Liver (tissue), 9 donors: ENCODE measurements around the gene NLRC5. TPM values are rescaled to one million over a fixed set of nuclear protein-coding genes. Genes with fewer than 3 reads are reported as not detected.
"Not testable (repeated sequence)": the region's sequence is repeated elsewhere in the genome, so short reads cannot be mapped to it uniquely, and the experiment has no call there.

Experiments used
- DNase-seq: peaks from one replicate; pipeline ENCODE4 v3.0.0-alpha.2; 2017; ENCODE audit warnings: low spot score
- H3K27ac ChIP-seq, 2 donors: one replicate each; pipeline ENCODE4 v1.7.0; 2013; ENCODE audit warnings: inconsistent platforms in 2 of 2, low read length in 2 of 2, control low read depth in 1 of 2, low read depth in 1 of 2, mild to moderate bottlenecking in 1 of 2
- H3K27me3 ChIP-seq, 4 donors: one replicate each; pipeline versions ENCODE4 v1.6.1 to v1.7.0; 2013; ENCODE audit warnings: low read length in 3 of 4, inconsistent platforms in 1 of 4, mild to moderate bottlenecking in 1 of 4, moderate library complexity in 1 of 4; ENCODE audit not compliant: control insufficient read depth in 4 of 4, insufficient read depth in 4 of 4
- H3K36me3 ChIP-seq, 4 donors: one replicate each; pipeline versions ENCODE4 v1.6.1 to v1.7.0; 2013; ENCODE audit warnings: low read length in 3 of 4, mild to moderate bottlenecking in 3 of 4, low read depth in 1 of 4, moderate library complexity in 1 of 4; ENCODE audit not compliant: control insufficient read depth in 4 of 4, insufficient read depth in 3 of 4
- H3K4me1 ChIP-seq, 4 donors: one replicate each; pipeline versions ENCODE4 v1.6.1 to v1.7.0; 2013; ENCODE audit warnings: low read length in 3 of 4, mild to moderate bottlenecking in 3 of 4, moderate library complexity in 1 of 4; ENCODE audit not compliant: control insufficient read depth in 4 of 4, insufficient read depth in 4 of 4
- H3K4me3 ChIP-seq, 3 donors: one replicate each; pipeline versions ENCODE4 v1.6.1 to v1.7.0; 2013; ENCODE audit warnings: low read length in 3 of 3, control low read depth in 1 of 3, low read depth in 1 of 3, mild to moderate bottlenecking in 1 of 3
- H3K9ac ChIP-seq, 2 donors: one replicate each; pipeline ENCODE4 v1.7.0; 2013; ENCODE audit warnings: low read length in 2 of 2, mild to moderate bottlenecking in 2 of 2, moderate library complexity in 2 of 2, control low read depth in 1 of 2, low read depth in 1 of 2
- H3K9me3 ChIP-seq, 4 donors: one replicate each; pipeline versions ENCODE4 v1.6.1 to v1.7.0; 2013; ENCODE audit warnings: low read length in 3 of 4; ENCODE audit not compliant: control insufficient read depth in 4 of 4
- EGR1 ChIP-seq, 2 donors: IDR thresholded peaks; 2 replicates each; pipeline ENCODE4 v1.6.1; 2016 to 2018; ENCODE audit warnings: antibody characterized with exemption in 2 of 2, low read depth in 2 of 2
- FOXA1 ChIP-seq: IDR thresholded peaks from 2 replicates; pipeline ENCODE4 v1.6.1; 2016; ENCODE audit warnings: antibody characterized with exemption
- FOXA2 ChIP-seq: IDR thresholded peaks from 2 replicates; pipeline ENCODE4 v1.6.1; 2016; ENCODE audit warnings: antibody characterized with exemption
- GABPA ChIP-seq, 2 donors: IDR thresholded peaks in 1 of 2; conservative IDR thresholded peaks in 1 of 2; 2 replicates each; pipeline ENCODE4 v1.6.1; 2016; ENCODE audit warnings: antibody characterized with exemption in 2 of 2, mild to moderate bottlenecking in 1 of 2, moderate library complexity in 1 of 2
- HNF4A ChIP-seq, 2 donors: conservative IDR thresholded peaks; 2 replicates each; pipeline ENCODE4 v1.6.1; 2016; ENCODE audit warnings: antibody characterized with exemption in 2 of 2, mild to moderate bottlenecking in 2 of 2
- HNF4G ChIP-seq: IDR thresholded peaks from 2 replicates; pipeline ENCODE4 v1.6.1; 2016; ENCODE audit warnings: antibody characterized with exemption
- RAD21 ChIP-seq, 2 donors: IDR thresholded peaks; 2 replicates each; pipeline ENCODE4 v1.6.1; 2016; ENCODE audit warnings: antibody characterized with exemption in 2 of 2, mild to moderate bottlenecking in 2 of 2
- RXRA ChIP-seq, 2 donors: IDR thresholded peaks; 2 replicates each; pipeline ENCODE4 v1.6.1; 2017 to 2018; ENCODE audit warnings: antibody characterized with exemption in 2 of 2, mild to moderate bottlenecking in 1 of 2
- SP1 ChIP-seq: IDR thresholded peaks from 2 replicates; pipeline ENCODE4 v1.6.1; 2018; ENCODE audit warnings: antibody characterized with exemption, mild to moderate bottlenecking
- TAF1 ChIP-seq: conservative IDR thresholded peaks from 2 replicates; pipeline ENCODE4 v1.6.1; 2016; ENCODE audit warnings: antibody characterized with exemption, mild to moderate bottlenecking
- YY1 ChIP-seq: IDR thresholded peaks from 2 replicates; pipeline ENCODE4 v1.6.1; 2016; ENCODE audit warnings: antibody characterized with exemption, mild to moderate bottlenecking
- WGBS: extraction: QIAGEN DNeasy Blood & Tissue Kit; methylation state at CpG from one replicate; pipeline ENCODE4 v1.1.7; 2013; 5-methylcytosine and 5-hydroxymethylcytosine counted together
- polyA plus RNA-seq, 2 donors: library from polyadenylated mRNA; stranded (reverse) in 1 of 2; unstranded in 1 of 2; fragments of 200-250 nt in 1 of 2; fragments of >200 nt in 1 of 2; fragmentation: Nextera tagmentation in 1 of 2; extraction: Ambion mirVana in 1 of 2; gene quantifications; one replicate each; pipeline versions ENCODE4 v1.2.1 to v1.2.3, GENCODE V29; 2013 to 2015
- total RNA-seq, 2 donors: library from RNA; depleted of rRNA; stranded (reverse); fragments of >200 nt; gene quantifications; one replicate each; pipeline ENCODE4 v1.2.3, GENCODE V29; 2014
- TF ChIP-seq, protein P1 (sequence below): fragments of 150-350 bp; IDR thresholded peaks from 2 replicates; pipeline ENCODE4 v1.5.1; 2017; ENCODE audit warnings: improper control_type of control experiment, low read depth, low read length; ENCODE audit not compliant: missing input control
- TF ChIP-seq, protein P2 (sequence below): IDR thresholded peaks from 2 replicates; pipeline ENCODE4 v1.6.1; 2016; ENCODE audit warnings: antibody characterized with exemption
- TF ChIP-seq, protein P3 (sequence below): IDR thresholded peaks from 2 replicates; pipeline ENCODE4 v1.6.1; 2016; ENCODE audit warnings: antibody characterized with exemption
- TF ChIP-seq, protein P4 (sequence below): IDR thresholded peaks from 2 replicates; pipeline ENCODE4 v1.6.1; 2016; ENCODE audit warnings: antibody characterized with exemption
- donor health status: healthy.
- donor health status: healthy.
- donor health status: healthy.
- donor health status: healthy.
- donor health status: healthy.

NLRC5 gene
- total and polyA plus RNA-seq, 4 donors: 4.7 to 23.3 (median 8.8) TPM

DNA sequence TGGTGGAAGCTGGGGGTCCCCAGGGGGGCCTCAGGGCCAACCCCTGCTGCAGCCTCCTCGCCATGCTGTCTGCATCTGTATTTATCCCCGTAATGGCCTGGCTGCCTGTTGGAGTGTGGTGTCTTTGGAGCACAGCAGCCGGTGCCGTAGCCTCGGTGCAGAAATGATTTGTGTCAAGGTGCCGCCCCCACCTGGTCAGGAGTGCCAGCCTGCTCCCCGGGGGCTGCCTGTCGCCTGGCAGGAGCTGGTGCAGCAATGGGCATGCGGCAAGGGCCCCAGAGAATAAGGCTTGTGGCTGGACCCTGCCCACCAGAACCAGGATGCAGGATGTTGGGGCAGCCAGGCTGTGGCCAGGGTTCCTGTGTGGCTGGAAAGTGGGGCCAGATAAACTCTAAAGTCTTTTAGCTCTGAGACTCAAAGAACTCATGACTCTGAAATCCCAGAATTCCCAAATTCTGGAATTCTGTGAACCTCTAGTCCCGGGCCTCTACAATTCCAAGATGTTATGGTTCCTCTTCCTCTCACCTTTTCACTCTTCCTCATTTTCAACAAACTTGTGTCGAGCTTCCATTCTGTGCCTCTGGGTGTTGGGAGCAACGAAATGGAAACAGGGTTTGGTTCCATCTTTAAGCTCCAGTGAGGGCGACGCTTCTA, 109.0 kb downstream of the NLRC5 start (continued):
- TF ChIP-seq, protein P1, sequence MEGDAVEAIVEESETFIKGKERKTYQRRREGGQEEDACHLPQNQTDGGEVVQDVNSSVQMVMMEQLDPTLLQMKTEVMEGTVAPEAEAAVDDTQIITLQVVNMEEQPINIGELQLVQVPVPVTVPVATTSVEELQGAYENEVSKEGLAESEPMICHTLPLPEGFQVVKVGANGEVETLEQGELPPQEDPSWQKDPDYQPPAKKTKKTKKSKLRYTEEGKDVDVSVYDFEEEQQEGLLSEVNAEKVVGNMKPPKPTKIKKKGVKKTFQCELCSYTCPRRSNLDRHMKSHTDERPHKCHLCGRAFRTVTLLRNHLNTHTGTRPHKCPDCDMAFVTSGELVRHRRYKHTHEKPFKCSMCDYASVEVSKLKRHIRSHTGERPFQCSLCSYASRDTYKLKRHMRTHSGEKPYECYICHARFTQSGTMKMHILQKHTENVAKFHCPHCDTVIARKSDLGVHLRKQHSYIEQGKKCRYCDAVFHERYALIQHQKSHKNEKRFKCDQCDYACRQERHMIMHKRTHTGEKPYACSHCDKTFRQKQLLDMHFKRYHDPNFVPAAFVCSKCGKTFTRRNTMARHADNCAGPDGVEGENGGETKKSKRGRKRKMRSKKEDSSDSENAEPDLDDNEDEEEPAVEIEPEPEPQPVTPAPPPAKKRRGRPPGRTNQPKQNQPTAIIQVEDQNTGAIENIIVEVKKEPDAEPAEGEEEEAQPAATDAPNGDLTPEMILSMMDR: no peak

DNA sequence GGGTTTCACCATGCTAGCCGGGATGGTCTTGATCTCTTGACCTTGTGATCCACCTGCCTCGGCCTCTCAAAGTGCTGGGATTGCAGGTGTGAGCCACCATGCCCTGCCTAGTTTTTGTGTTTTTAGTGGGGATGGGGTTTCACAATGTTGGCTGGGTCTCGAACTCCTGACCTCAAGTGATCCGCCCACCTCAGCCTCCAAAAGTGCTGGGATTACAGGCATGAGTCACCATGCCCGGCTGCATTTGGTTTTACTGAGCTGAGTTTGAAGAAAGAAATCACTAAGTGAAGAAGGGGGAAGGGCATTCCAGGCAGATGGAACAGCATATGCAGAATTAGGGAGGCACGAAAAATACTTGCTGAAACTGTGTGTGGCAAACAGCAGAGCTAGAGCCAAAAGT, 110.6 kb downstream of the NLRC5 start:
- not testable (repeated sequence) for H3K4me1 ChIP-seq, DNase-seq, H3K9me3 ChIP-seq, H3K4me3 ChIP-seq, H3K36me3 ChIP-seq, H3K27me3 ChIP-seq, H3K27ac ChIP-seq, H3K9ac ChIP-seq
- WGBS: 75% methylated on average over 6 of the region's 6 CpGs

DNA sequence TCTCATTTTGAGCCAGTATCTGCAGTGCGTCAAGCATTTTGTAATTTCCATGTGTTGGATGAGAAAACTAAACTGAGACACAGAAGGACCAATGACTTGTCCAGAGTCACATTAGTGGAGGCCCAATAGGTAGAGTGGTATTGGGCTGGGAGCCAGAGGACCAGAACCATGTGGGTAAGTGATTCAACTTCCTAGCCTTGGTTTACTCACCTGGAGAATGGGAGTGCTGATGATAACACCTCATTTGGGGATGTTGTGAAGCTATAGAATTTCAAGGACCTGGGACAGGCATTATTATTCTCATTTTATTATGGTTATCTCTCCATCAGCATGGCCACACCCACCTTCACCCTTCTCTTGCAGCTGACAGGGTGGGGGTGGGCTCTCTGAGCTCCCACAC, 111.1 kb downstream of the NLRC5 start:
- Histone ChIP-seq H3K4me1 (no peaks in the 10 kb centered on the region), H3K9ac (no peak overlapping the region), H3K27ac (no peak overlapping the region), H3K4me3 (no peak overlapping the region), H3K36me3 (no peaks in the 10 kb centered on the region), H3K9me3 (no peaks in the 10 kb centered on the region), H3K27me3 (no peaks in the 10 kb centered on the region)
- no peak for DNase-seq
- 98% methylated on average over 1 of the region's 1 CpG for whole genome bisulfite sequencing
- TF ChIP-seq EGR1 (IDR thresholded peaks at IDR 0.05; ENCODE audit: low read depth in 2 of 2) (no peak), TAF1 (no peak), HNF4G (no peak), HNF4A (conservative IDR thresholded peaks at IDR 0.05) (no peak), RAD21 (IDR thresholded peaks at IDR 0.05) (no peak), GABPA (IDR thresholded peaks at IDR 0.05 in 1 of 2, conservative IDR thresholded peaks at IDR 0.05 in 1 of 2) (no peak), SP1 (no peak), FOXA2 (no peak), YY1 (no peak), RXRA (IDR thresholded peaks at IDR 0.05) (no peak), FOXA1 (no peak)
- TF ChIP-seq, protein P2, sequence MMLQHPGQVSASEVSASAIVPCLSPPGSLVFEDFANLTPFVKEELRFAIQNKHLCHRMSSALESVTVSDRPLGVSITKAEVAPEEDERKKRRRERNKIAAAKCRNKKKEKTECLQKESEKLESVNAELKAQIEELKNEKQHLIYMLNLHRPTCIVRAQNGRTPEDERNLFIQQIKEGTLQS: no peak
- TF ChIP-seq, protein P3, sequence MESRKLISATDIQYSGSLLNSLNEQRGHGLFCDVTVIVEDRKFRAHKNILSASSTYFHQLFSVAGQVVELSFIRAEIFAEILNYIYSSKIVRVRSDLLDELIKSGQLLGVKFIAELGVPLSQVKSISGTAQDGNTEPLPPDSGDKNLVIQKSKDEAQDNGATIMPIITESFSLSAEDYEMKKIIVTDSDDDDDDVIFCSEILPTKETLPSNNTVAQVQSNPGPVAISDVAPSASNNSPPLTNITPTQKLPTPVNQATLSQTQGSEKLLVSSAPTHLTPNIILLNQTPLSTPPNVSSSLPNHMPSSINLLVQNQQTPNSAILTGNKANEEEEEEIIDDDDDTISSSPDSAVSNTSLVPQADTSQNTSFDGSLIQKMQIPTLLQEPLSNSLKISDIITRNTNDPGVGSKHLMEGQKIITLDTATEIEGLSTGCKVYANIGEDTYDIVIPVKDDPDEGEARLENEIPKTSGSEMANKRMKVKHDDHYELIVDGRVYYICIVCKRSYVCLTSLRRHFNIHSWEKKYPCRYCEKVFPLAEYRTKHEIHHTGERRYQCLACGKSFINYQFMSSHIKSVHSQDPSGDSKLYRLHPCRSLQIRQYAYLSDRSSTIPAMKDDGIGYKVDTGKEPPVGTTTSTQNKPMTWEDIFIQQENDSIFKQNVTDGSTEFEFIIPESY: no peak
- TF ChIP-seq, protein P1: no peak
- TF ChIP-seq, protein P4, sequence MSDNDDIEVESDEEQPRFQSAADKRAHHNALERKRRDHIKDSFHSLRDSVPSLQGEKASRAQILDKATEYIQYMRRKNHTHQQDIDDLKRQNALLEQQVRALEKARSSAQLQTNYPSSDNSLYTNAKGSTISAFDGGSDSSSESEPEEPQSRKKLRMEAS: no peak
